A673 (cell line): ENCODE measurements around the gene NPBWR2. TPM values are rescaled to one million over a fixed set of nuclear protein-coding genes. Genes with fewer than 3 reads are reported as not detected.

Experiments used
- BruUV-seq: library from RNA; stranded (reverse); fragments of 400-500 nt; replicated peaks from 2 replicates; lab custom pipeline; 2021; lab: Mats Ljungman, UMichigan
- CTCF ChIA-PET: fragments of 300-600 bp; sonication (Branson Sonifier 250); formaldehyde crosslinking; loops from one replicate; lab custom pipeline; 2022; ENCODE audit warnings: antibody characterized with exemption; lab: Charles Lee
- POLR2A ChIA-PET: fragments of 300-600 bp; sonication (Branson Sonifier 250); formaldehyde crosslinking; loops from one replicate; lab custom pipeline; 2022; ENCODE audit warnings: antibody characterized with exemption; ENCODE audit not compliant: low non-redundant PET; lab: Charles Lee
- DNase-seq: peaks from one replicate; pipeline ENCODE4 v3.0.0-alpha.2; 2015; ENCODE audit warnings: low spot score
- H3K27ac ChIP-seq: fragments of 200-600 bp; sonication (generic); 2 replicates; pipeline ENCODE4 v1.5.1; 2016; ENCODE audit warnings: mixed run types, low read depth, mild to moderate bottlenecking, mixed read lengths, antibody characterized with exemption, low read length; ENCODE audit not compliant: poor library complexity, severe bottlenecking
- H3K27me3 ChIP-seq: fragments of 200-600 bp; sonication (generic); replicated peaks from 2 replicates; pipeline ENCODE4 v1.6.1; 2017; ENCODE audit warnings: mixed run types, low read depth, mild to moderate bottlenecking, mixed read lengths, antibody characterized with exemption, low read length; ENCODE audit not compliant: insufficient read depth, poor library complexity
- H3K36me3 ChIP-seq: fragments of 200-600 bp; sonication (generic); 2 replicates; pipeline ENCODE4 v1.6.1; 2016; ENCODE audit warnings: mixed run types, mild to moderate bottlenecking, mixed read lengths, antibody characterized with exemption, low read length; ENCODE audit not compliant: insufficient read depth, poor library complexity, severe bottlenecking
- H3K4me1 ChIP-seq: fragments of 200-600 bp; sonication (generic); 2 replicates; pipeline ENCODE4 v1.6.1; 2017; ENCODE audit warnings: mixed run types, mild to moderate bottlenecking, mixed read lengths, antibody characterized with exemption, low read length; ENCODE audit not compliant: insufficient read depth, poor library complexity, severe bottlenecking
- H3K4me3 ChIP-seq: fragments of 200-600 bp; sonication (generic); 2 replicates; pipeline ENCODE4 v1.5.1; 2016; ENCODE audit warnings: low read depth, mixed run types, mild to moderate bottlenecking, mixed read lengths, low read length; ENCODE audit not compliant: poor library complexity, severe bottlenecking
- H3K9me3 ChIP-seq: fragments of 200-600 bp; sonication (generic); 2 replicates; pipeline ENCODE4 v1.6.1; 2016; ENCODE audit warnings: mixed run types, low read depth, mild to moderate bottlenecking, mixed read lengths, antibody characterized with exemption, low read length; ENCODE audit not compliant: poor library complexity, severe bottlenecking
- EZH2 ChIP-seq: fragments of 200-600 bp; sonication (generic); IDR thresholded peaks from 2 replicates; pipeline ENCODE4 v1.6.1; 2017; ENCODE audit warnings: borderline replicate concordance, low read depth, mild to moderate bottlenecking, mixed read lengths, antibody characterized with exemption, low read length; ENCODE audit not compliant: poor library complexity, severe bottlenecking
- intact Hi-C: fragments of 100-400 bp; cut with micrococcal nuclease; formaldehyde crosslinking; loops from one replicate; pipeline ENCODE4 v1.10.0; 2022; ENCODE audit not compliant: unreplicated experiment
- total RNA-seq: library from RNA; stranded (reverse); gene quantifications from 2 replicates; pipeline ENCODE4 v1.2.3, GENCODE V29; 2021
- TF ChIP-seq, protein P1 (sequence below): fragments of 300-800, 200-600 bp; sonication (generic); conservative IDR thresholded peaks from 2 replicates; pipeline ENCODE4 v1.5.1; 2017; ENCODE audit warnings: low read depth, mild to moderate bottlenecking, antibody characterized with exemption, low read length, moderate library complexity, mixed read lengths

Gene NPBWR2
- total RNA-seq, 1 experiment from 2014 or later: not detected

DNA sequence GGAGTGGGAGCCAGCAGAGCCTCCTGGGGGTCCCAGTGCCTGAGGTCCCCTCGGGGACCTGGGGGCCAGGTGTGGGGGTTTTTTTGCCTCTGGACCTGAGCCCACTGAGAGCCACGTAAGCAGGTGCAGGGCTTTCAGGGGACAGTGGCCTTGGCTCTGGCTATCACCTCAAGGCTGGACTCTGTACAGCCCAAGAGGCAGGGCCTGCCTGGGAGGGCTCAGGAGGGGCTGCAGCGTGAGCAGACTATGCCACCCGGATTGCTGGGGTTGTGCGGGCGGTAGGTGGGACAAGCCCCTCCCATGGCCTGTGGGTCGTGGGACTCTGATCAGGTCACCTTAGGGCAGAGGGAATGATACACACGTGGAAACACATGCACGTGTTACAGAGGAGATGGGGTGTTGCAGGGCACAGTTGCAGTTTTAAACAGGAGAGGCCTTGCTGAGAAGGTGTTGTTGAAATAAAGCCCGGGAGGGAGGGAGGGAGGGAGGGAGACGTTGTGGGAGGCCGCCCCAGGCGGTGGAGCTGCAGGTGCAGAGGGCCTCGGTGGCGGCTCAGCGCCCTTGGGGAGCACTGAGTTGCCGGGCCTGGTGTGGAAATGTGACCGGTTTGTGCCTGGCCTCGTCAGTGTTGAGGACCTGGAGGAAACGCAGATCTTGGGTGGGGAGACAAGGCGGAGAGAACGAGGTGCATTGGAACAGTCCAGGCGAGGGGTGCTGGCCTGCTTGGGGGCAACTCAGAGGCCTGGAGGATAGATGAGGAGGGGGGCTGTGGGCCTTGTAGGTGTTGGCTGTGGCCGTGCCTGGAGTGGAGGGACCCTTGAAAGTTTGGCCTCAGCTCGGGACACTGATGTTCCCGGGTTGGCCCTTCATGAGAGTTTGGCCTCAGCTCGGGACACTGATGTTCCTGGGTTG is 42.0 kb downstream of the NPBWR2 start:
- POLR2A ChIA-PET: interaction anchor here (0.6 kb wide), 1 partner anchor 200 kb away, joined by 5 read pairs; the partner anchor contains the start of gene TPD52L2
- BruUV-seq: no TSS peak
- no peak for TF ChIP-seq EZH2
- TF ChIP-seq, protein P1, sequence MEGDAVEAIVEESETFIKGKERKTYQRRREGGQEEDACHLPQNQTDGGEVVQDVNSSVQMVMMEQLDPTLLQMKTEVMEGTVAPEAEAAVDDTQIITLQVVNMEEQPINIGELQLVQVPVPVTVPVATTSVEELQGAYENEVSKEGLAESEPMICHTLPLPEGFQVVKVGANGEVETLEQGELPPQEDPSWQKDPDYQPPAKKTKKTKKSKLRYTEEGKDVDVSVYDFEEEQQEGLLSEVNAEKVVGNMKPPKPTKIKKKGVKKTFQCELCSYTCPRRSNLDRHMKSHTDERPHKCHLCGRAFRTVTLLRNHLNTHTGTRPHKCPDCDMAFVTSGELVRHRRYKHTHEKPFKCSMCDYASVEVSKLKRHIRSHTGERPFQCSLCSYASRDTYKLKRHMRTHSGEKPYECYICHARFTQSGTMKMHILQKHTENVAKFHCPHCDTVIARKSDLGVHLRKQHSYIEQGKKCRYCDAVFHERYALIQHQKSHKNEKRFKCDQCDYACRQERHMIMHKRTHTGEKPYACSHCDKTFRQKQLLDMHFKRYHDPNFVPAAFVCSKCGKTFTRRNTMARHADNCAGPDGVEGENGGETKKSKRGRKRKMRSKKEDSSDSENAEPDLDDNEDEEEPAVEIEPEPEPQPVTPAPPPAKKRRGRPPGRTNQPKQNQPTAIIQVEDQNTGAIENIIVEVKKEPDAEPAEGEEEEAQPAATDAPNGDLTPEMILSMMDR: no peak
- CTCF ChIA-PET: no interaction called here
- DNase-seq: no peak
- no peak overlapping the region for H3K27ac ChIP-seq
- H3K36me3 ChIP-seq: no peaks in the 10 kb centered on the region
- H3K27me3 ChIP-seq: no peaks in the 10 kb centered on the region
- H3K4me3 ChIP-seq: no peak overlapping the region
- intact Hi-C loops: no loop called here
- no peaks in the 10 kb centered on the region for H3K9me3 ChIP-seq
- peaks cover 18% of the 10 kb centered on the region for H3K4me1 ChIP-seq

DNA sequence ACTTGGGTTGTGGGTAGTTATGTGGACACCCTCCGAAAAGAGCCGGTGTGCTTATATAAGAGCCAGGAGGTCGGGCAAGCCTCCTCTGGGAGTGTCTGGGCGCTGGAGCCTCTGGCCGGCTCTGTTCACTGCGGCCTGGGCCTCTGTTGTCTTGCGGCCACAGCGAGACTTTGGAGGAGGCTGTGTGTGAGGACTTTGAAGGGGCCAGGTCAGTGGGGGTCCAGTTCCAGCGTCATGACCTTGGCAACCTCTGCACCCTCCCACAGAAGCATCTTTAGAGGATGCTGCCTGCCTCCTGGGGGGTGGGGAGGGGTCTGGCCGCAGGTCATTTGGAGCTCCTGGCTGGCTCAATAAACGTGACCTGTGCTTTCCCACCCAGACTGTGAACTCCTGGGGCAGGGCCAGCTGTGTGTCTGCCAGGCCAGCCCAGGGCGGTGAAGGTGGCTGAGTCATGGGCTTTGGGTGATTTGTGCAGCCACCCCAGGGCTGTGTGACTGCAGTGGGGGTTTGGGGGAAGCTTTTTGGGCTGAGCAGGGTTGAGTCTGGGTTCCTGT is 43.1 kb downstream of the NPBWR2 start:
- H3K4me1 ChIP-seq: peaks cover 18% of the 10 kb centered on the region
- H3K9me3 ChIP-seq: no peaks in the 10 kb centered on the region
- BruUV-seq: no TSS peak
- no peak for DNase-seq
- TF ChIP-seq, protein P1: no peak
- no peak for TF ChIP-seq EZH2
- H3K27ac ChIP-seq: no peak overlapping the region
- no peaks in the 10 kb centered on the region for H3K36me3 ChIP-seq
- intact Hi-C loops: no loop called here
- POLR2A ChIA-PET: no interaction called here
- no peaks in the 10 kb centered on the region for H3K27me3 ChIP-seq
- CTCF ChIA-PET: no interaction called here
- peak overlapping the region; percentile 93 for H3K4me3 ChIP-seq

DNA sequence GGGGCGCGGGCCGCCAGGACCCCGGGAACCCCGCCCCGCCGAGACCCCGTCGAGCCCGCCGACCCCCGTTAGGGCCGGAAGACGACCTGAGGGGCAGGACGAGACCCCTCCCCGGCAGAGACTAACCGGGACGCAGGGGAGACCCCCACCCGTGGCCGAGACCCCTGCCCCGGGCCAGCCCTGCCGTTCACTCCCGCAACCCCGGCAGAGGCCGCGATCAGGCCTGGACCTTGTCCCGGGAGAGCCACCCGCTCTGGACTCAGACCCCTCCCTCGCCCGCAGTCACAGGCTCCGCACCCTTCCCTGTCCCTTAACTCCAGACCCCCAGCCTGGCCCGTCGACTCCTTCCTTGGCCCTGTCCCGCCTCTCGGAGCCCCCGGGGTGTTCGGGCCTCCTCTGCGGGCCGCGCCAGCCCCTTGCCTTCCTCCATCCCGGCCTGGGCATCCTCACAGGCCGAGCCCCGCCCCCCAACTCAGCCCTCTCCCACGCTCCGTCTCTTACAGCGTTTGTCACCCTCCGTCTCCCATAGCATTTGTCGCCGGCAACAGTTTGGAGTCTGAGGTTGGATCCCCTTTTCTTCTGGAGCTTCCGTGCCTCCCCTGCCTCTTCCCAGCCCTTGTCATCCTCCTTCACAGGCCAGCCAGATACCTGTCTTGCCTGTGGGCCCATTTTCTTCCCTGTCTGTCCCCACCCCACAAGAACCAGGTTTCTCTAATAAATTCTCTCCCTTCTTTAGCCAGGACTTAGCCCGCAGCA is 43.8 kb downstream of the NPBWR2 start:
- peak; percentile 52 for DNase-seq
- Histone ChIP-seq H3K4me3 (peak overlapping the region; percentile 93), H3K9me3 (no peaks in the 10 kb centered on the region), H3K27me3 (no peaks in the 10 kb centered on the region), H3K4me1 (peaks cover 18% of the 10 kb centered on the region), H3K36me3 (no peaks in the 10 kb centered on the region), H3K27ac (peak overlapping the region; percentile 64)
- TF ChIP-seq, protein P1: no peak
- TF ChIP-seq EZH2: no peak
- ChIA-PET POLR2A (no interaction called here), CTCF (interaction anchor here (0.7 kb wide), 1 partner anchor 19 kb away, joined by 3 read pairs; no protein-coding TSS in a partner anchor)
- intact Hi-C loops: no loop called here
- TSS peak; percentile 89 for BruUV-seq
